Suprapubic skin (tissue), 4 donors: ENCODE data around the gene FZD4. TPM values are rescaled to one million over a fixed set of nuclear protein-coding genes. Genes with fewer than 3 reads are reported as not detected.
"Not testable (repeated sequence)": the region's sequence is repeated elsewhere in the genome, so short reads cannot be mapped to it uniquely, and the experiment has no call there.

Experiments used
- DNase-seq, 2 donors: peaks; one replicate each; pipeline ENCODE4 v3.0.0-alpha.2; 2019; ENCODE audit warnings: low spot score in 2 of 2
- H3K27ac ChIP-seq: fragments of 200-600 bp; sonication (generic); one replicate; pipeline ENCODE4 v1.5.1; 2019
- H3K27me3 ChIP-seq: fragments of 200-600 bp; sonication (generic); one replicate; pipeline ENCODE4 v1.5.1; 2019
- H3K36me3 ChIP-seq: fragments of 200-600 bp; sonication (generic); one replicate; pipeline ENCODE4 v1.5.1; 2019
- H3K4me1 ChIP-seq: fragments of 200-600 bp; sonication (generic); one replicate; pipeline ENCODE4 v1.5.1; 2019
- H3K4me3 ChIP-seq: fragments of 200-600 bp; sonication (generic); one replicate; pipeline ENCODE4 v1.5.1; 2019; ENCODE audit warnings: mild to moderate bottlenecking
- H3K9me3 ChIP-seq: fragments of 200-600 bp; sonication (generic); one replicate; pipeline ENCODE4 v1.5.1; 2019
- CTCF ChIP-seq, 2 donors: fragments of 200-600 bp in 1 of 2; fragments of 450-650 bp in 1 of 2; sonication (generic) in 1 of 2; IDR thresholded peaks; one replicate each; pipeline ENCODE4 v1.5.1; 2016 to 2019; ENCODE audit warnings: antibody characterized with exemption in 2 of 2, mild to moderate bottlenecking in 1 of 2, moderate library complexity in 1 of 2
- EP300 ChIP-seq: sonication (generic); formaldehyde crosslinking; IDR thresholded peaks from one replicate; pipeline ENCODE4 v1.6.1; 2017; ENCODE audit warnings: antibody characterized with exemption
- POLR2A ChIP-seq, 2 donors: fragments of 450-650 bp; IDR thresholded peaks; one replicate each; pipeline ENCODE4 v1.6.1; 2017; ENCODE audit warnings: antibody characterized with exemption in 2 of 2, mild to moderate bottlenecking in 2 of 2, moderate library complexity in 2 of 2
- POLR2AphosphoS5 ChIP-seq, 3 donors: sonication (generic); formaldehyde crosslinking; IDR thresholded peaks; one replicate each; pipeline ENCODE4 v1.6.1; 2017; ENCODE audit warnings: antibody characterized with exemption in 3 of 3
- WGBS: methylation state at CpG from one replicate; pipeline ENCODE4 v1.1.5; 2018; 5-methylcytosine and 5-hydroxymethylcytosine counted together
- total RNA-seq, 4 donors: library from RNA; depleted of rRNA; stranded (reverse); fragments of >200 nt; gene quantifications; one replicate each; pipeline ENCODE4 v1.1.0, GENCODE V29; 2016

The FZD4 gene
- total RNA-seq, 4 donors from 2014 or later, result 9.1 to 25.2 (median 15.5) TPM

GRCh38 chr11:86948733-86949132, 6.5 kb downstream of the FZD4 start:
- WGBS, result 86% methylated on average over 5 of the region's 5 CpGs
- Histone ChIP-seq H3K36me3 (peaks cover 8% of the 10 kb centered on the region), H3K4me1 (peaks cover 32% of the 10 kb centered on the region), H3K27me3 (no peaks in the 10 kb centered on the region), H3K4me3 (peak overlapping the region; percentile 14), H3K27ac (no peak overlapping the region), H3K9me3 (no peaks in the 10 kb centered on the region)
- TF ChIP-seq POLR2A (IDR thresholded peaks at IDR 0.05), result no peak
- TF ChIP-seq CTCF (IDR thresholded peaks at IDR 0.05), result no peak
- no peak for TF ChIP-seq EP300
- TF ChIP-seq POLR2AphosphoS5 (IDR thresholded peaks at IDR 0.05), result no peak
- no peak for DNase-seq

- Histone ChIP-seq H3K36me3 (peaks cover 9% of the 10 kb centered on the region), H3K9me3 (no peaks in the 10 kb centered on the region), H3K4me3 (no peak overlapping the region), H3K27me3 (no peaks in the 10 kb centered on the region), H3K4me1 (peaks cover 27% of the 10 kb centered on the region), H3K27ac (no peak overlapping the region)
- no peak for DNase-seq
- no peak for TF ChIP-seq POLR2A (IDR thresholded peaks at IDR 0.05)
- TF ChIP-seq POLR2AphosphoS5 (IDR thresholded peaks at IDR 0.05), result no peak
- TF ChIP-seq CTCF (IDR thresholded peaks at IDR 0.05), result no peak
- no peak for TF ChIP-seq EP300
Measured at GRCh38 chr11:86947541-86947940, 7.7 kb downstream of the FZD4 start.

- H3K27ac ChIP-seq, H3K36me3 ChIP-seq, H3K4me3 ChIP-seq, DNase-seq, H3K9me3 ChIP-seq, H3K27me3 ChIP-seq: not testable (repeated sequence)
- peaks cover 32% of the 10 kb centered on the region for H3K4me1 ChIP-seq
- 81% methylated on average over 8 of the region's 8 CpGs for WGBS
Measured at GRCh38 chr11:86943505-86943904, 11.7 kb downstream of the FZD4 start.

- no peak for DNase-seq
- peaks cover 31% of the 10 kb centered on the region for H3K4me1 ChIP-seq
Measured at GRCh38 chr11:86941871-86942599, 13.2 kb downstream of the FZD4 start.

GRCh38 chr11:86941077-86941870, 13.9 kb downstream of the FZD4 start:
- no peak for DNase-seq
- H3K4me1 ChIP-seq, result peaks cover 31% of the 10 kb centered on the region
- 65% methylated on average over 7 of the region's 7 CpGs for WGBS

More at GRCh38 chr11:86941871-86942599, 13.2 kb downstream of the FZD4 start:
- peak overlapping the region; percentile 64 for H3K27ac ChIP-seq
- H3K36me3 ChIP-seq, result peaks cover 3% of the 10 kb centered on the region
- no peaks in the 10 kb centered on the region for H3K9me3 ChIP-seq
- no peaks in the 10 kb centered on the region for H3K27me3 ChIP-seq
- no peak overlapping the region for H3K4me3 ChIP-seq
- 55% methylated on average over 4 of the region's 4 CpGs for WGBS
- no peak for TF ChIP-seq POLR2AphosphoS5 (IDR thresholded peaks at IDR 0.05)
- no peak for TF ChIP-seq CTCF (IDR thresholded peaks at IDR 0.05)
- no peak for TF ChIP-seq POLR2A (IDR thresholded peaks at IDR 0.05)
- no peak for TF ChIP-seq EP300

GRCh38 chr11:86940122-86940777, 14.9 kb downstream of the FZD4 start:
- no peak for DNase-seq
- H3K36me3 ChIP-seq, result peaks cover 3% of the 10 kb centered on the region

More at GRCh38 chr11:86941077-86941870, 13.9 kb downstream of the FZD4 start:
- Histone ChIP-seq H3K4me3 (no peak overlapping the region), H3K27ac (peak overlapping the region; percentile 64), H3K27me3 (no peaks in the 10 kb centered on the region), H3K9me3 (no peaks in the 10 kb centered on the region), H3K36me3 (peaks cover 3% of the 10 kb centered on the region)
- TF ChIP-seq POLR2A (IDR thresholded peaks at IDR 0.05) (no peak), EP300 (peak; percentile 23)

More at GRCh38 chr11:86940122-86940777, 14.9 kb downstream of the FZD4 start:
- 65% methylated on average over 11 of the region's 11 CpGs for WGBS
- peaks cover 31% of the 10 kb centered on the region for H3K4me1 ChIP-seq
- H3K27me3 ChIP-seq, result no peaks in the 10 kb centered on the region
- H3K27ac ChIP-seq, result peak overlapping the region; percentile 64
- no peak overlapping the region for H3K4me3 ChIP-seq
- no peaks in the 10 kb centered on the region for H3K9me3 ChIP-seq
- no peak for TF ChIP-seq POLR2A (IDR thresholded peaks at IDR 0.05)
- peak in 1 of 3 donors; percentile 9 for TF ChIP-seq POLR2AphosphoS5 (IDR thresholded peaks at IDR 0.05)
- TF ChIP-seq CTCF (IDR thresholded peaks at IDR 0.05), result no peak
- no peak for TF ChIP-seq EP300
